Fibroblast of lung (primary cell): ENCODE results near the gene TBC1D30. TPM values are rescaled to one million over a fixed set of nuclear protein-coding genes. Genes with fewer than 3 reads are reported as not detected.

Experiments
- DNase-seq, 2 donors: peaks; one replicate each; pipeline versions ENCODE4 v3.0.0 to v3.0.0-alpha.2; 2010; ENCODE audit warnings: low read depth in 2 of 2
- H2AFZ ChIP-seq: 2 replicates; pipeline ENCODE4 v1.5.1; 2012; ENCODE audit warnings: low read length, control low read depth, inconsistent platforms
- H3K27ac ChIP-seq: 2 replicates; pipeline ENCODE4 v1.5.1; 2011; ENCODE audit warnings: low read length, control low read depth; ENCODE audit not compliant: insufficient read depth
- H3K27me3 ChIP-seq: 2 replicates; pipeline ENCODE4 v1.5.1; 2011; ENCODE audit warnings: mild to moderate bottlenecking, low read length; ENCODE audit not compliant: control insufficient read depth, insufficient read depth
- H3K36me3 ChIP-seq: 2 replicates; pipeline ENCODE4 v1.5.1; 2011; ENCODE audit warnings: low read length; ENCODE audit not compliant: control insufficient read depth, insufficient read depth
- H3K4me1 ChIP-seq: 2 replicates; pipeline ENCODE4 v1.5.1; 2011; ENCODE audit warnings: low read length; ENCODE audit not compliant: control insufficient read depth, insufficient read depth; ENCODE audit errors: extremely low read depth
- H3K4me2 ChIP-seq: 2 replicates; pipeline ENCODE4 v1.5.1; 2011; ENCODE audit warnings: low read length, control low read depth; ENCODE audit not compliant: insufficient read depth; ENCODE audit errors: extremely low read depth
- H3K4me3 ChIP-seq, 4 experiments: fragments of 200-600 bp in 1 of 4; sonication (generic) in 1 of 4; replicated peaks in 1 of 4; 2 replicates each; pipeline ENCODE4 v1.5.1; 2011 to 2016; ENCODE audit warnings: low read length in 4 of 4, low read depth in 3 of 4, mild to moderate bottlenecking in 3 of 4, control low read depth in 2 of 4, inconsistent platforms in 1 of 4, mixed read lengths in 1 of 4; ENCODE audit not compliant: insufficient read depth in 1 of 4; ENCODE audit errors: control extremely low read depth in 1 of 4
- H3K79me2 ChIP-seq: 2 replicates; pipeline ENCODE4 v1.5.1; 2012; ENCODE audit warnings: mild to moderate bottlenecking, low read length, inconsistent platforms; ENCODE audit not compliant: control insufficient read depth, insufficient read depth
- H3K9ac ChIP-seq: 2 replicates; pipeline ENCODE4 v1.5.1; 2011; ENCODE audit warnings: mild to moderate bottlenecking, low read length, control low read depth; ENCODE audit not compliant: insufficient read depth
- H3K9me3 ChIP-seq: 2 replicates; pipeline ENCODE4 v1.5.1; 2012; ENCODE audit warnings: low read depth, low read length; ENCODE audit not compliant: control insufficient read depth, insufficient read depth
- H4K20me1 ChIP-seq: 2 replicates; pipeline ENCODE4 v1.5.1; 2011; ENCODE audit warnings: low read length; ENCODE audit not compliant: control insufficient read depth, insufficient read depth; ENCODE audit errors: extremely low read depth
- EZH2 ChIP-seq: IDR thresholded peaks from 2 replicates; pipeline ENCODE4 v1.5.1; 2012; ENCODE audit warnings: low read length, control low read depth, mild to moderate bottlenecking; ENCODE audit errors: missing control alignments
- polyA plus RNA-seq, 2 donors: library from polyadenylated mRNA; depleted of rRNA in 1 of 2; stranded (reverse) in 1 of 2; unstranded in 1 of 2; fragments of >200 nt; gene quantifications; 2 replicates each; pipeline ENCODE4 v1.2.1, GENCODE V29; 2011 to 2012; ENCODE audit warnings: missing spikeins in 1 of 2
- total RNA-seq: library from RNA; depleted of rRNA; stranded (reverse); fragments of >200 nt; gene quantifications from 2 replicates; pipeline ENCODE4 v1.2.1, GENCODE V29; 2014
- TF ChIP-seq, protein P1 (sequence below), 2 donors: IDR thresholded peaks in 1 of 2; conservative IDR thresholded peaks in 1 of 2; 1 replicate in 1 of 2; 2 replicates in 1 of 2; pipeline ENCODE4 v1.5.1; 2011 to 2012; ENCODE audit warnings: low read length in 2 of 2, control low read depth in 1 of 2, inconsistent platforms in 1 of 2, low read depth in 1 of 2, mild to moderate bottlenecking in 1 of 2

TBC1D30 gene
- total and polyA plus RNA-seq, 2 donors (not counting 1 experiment from before 2014, with no cell fraction given), result 0.24 to 0.66 TPM

- Histone ChIP-seq H3K4me1 (no peaks in the 10 kb centered on the region), H3K9me3 (no peaks in the 10 kb centered on the region), H3K9ac (no peak overlapping the region), H4K20me1 (no peaks in the 10 kb centered on the region), H3K36me3 (no peaks in the 10 kb centered on the region), H3K4me2 (no peak overlapping the region), H3K27ac (no peak overlapping the region), H2AFZ (no peak overlapping the region), H3K27me3 (peaks cover 8% of the 10 kb centered on the region), H3K4me3 (no peak overlapping the region), H3K79me2 (no peaks in the 10 kb centered on the region)
- no peak for DNase-seq
- TF ChIP-seq EZH2, result no peak
- TF ChIP-seq, protein P1, sequence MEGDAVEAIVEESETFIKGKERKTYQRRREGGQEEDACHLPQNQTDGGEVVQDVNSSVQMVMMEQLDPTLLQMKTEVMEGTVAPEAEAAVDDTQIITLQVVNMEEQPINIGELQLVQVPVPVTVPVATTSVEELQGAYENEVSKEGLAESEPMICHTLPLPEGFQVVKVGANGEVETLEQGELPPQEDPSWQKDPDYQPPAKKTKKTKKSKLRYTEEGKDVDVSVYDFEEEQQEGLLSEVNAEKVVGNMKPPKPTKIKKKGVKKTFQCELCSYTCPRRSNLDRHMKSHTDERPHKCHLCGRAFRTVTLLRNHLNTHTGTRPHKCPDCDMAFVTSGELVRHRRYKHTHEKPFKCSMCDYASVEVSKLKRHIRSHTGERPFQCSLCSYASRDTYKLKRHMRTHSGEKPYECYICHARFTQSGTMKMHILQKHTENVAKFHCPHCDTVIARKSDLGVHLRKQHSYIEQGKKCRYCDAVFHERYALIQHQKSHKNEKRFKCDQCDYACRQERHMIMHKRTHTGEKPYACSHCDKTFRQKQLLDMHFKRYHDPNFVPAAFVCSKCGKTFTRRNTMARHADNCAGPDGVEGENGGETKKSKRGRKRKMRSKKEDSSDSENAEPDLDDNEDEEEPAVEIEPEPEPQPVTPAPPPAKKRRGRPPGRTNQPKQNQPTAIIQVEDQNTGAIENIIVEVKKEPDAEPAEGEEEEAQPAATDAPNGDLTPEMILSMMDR (conservative IDR thresholded peaks at IDR 0.05 in 1 of 2, IDR thresholded peaks at IDR 0.05 in 1 of 2; ENCODE audit: low read depth in 1 of 2, low read length in 2 of 2), result no peak
Observed at GRCh38 chr12:64884728-64885127, 60.3 kb downstream of the TBC1D30 start.

GRCh38 chr12:64889434-64890216, 65.2 kb downstream of the TBC1D30 start:
- H3K9me3 ChIP-seq, result no peaks in the 10 kb centered on the region
- no peak overlapping the region for H3K4me2 ChIP-seq
- no peaks in the 10 kb centered on the region for H3K36me3 ChIP-seq
- H2AFZ ChIP-seq, result no peak overlapping the region
- TF ChIP-seq, protein P1 (conservative IDR thresholded peaks at IDR 0.05 in 1 of 2, IDR thresholded peaks at IDR 0.05 in 1 of 2; ENCODE audit: low read depth in 1 of 2, low read length in 2 of 2), result no peak
- no peak for TF ChIP-seq EZH2
- no peak overlapping the region for H3K4me3 ChIP-seq
- H3K27me3 ChIP-seq, result peaks cover 7% of the 10 kb centered on the region
- peaks cover 7% of the 10 kb centered on the region for H3K4me1 ChIP-seq
- H3K79me2 ChIP-seq, result no peaks in the 10 kb centered on the region
- H3K9ac ChIP-seq, result no peak overlapping the region
- no peak overlapping the region for H3K27ac ChIP-seq
- no peaks in the 10 kb centered on the region for H4K20me1 ChIP-seq
- peak in 1 of 2 donors; percentile 2 for DNase-seq

DNA sequence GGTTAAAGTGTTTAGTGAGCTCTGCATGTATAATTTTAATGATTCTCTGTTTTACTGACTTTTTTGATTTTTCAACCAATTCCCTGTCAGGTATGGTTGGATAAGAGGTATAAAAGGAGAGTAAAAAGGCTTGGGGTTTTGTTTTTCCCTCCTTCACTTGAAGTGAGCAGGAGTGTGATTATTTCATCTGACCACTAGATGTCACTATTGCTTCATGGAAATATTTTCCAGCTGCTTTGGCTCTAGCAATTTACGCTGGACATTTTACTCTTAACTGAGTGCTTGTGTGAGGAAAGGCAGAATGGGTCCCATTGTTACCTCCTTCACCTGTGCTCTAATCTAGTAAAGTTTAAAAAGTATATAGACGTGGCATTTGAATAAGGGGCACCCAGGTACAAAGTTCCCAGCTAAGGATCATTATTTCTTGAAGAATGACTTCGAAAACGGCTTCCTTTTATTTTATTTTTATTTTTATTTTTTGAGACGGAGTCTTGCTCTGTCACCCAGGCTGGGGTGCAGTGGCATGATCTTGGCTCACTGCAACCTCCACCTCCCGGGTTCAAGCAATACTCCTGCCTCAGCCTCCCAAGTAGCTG, 66.5 kb downstream of the TBC1D30 start:
- Histone ChIP-seq H3K4me2 (no peak overlapping the region), H3K4me1 (peaks cover 13% of the 10 kb centered on the region), H2AFZ (no peak overlapping the region), H3K36me3 (no peaks in the 10 kb centered on the region), H3K27ac (no peak overlapping the region), H3K4me3 (no peak overlapping the region), H3K79me2 (no peaks in the 10 kb centered on the region), H3K27me3 (peaks cover 7% of the 10 kb centered on the region), H3K9me3 (no peaks in the 10 kb centered on the region), H3K9ac (no peak overlapping the region), H4K20me1 (no peaks in the 10 kb centered on the region)
- peak; percentile 40 to 77 for DNase-seq
- TF ChIP-seq, protein P1 (conservative IDR thresholded peaks at IDR 0.05 in 1 of 2, IDR thresholded peaks at IDR 0.05 in 1 of 2; ENCODE audit: low read depth in 1 of 2, low read length in 2 of 2), result peak; percentile 66 to 69
- TF ChIP-seq EZH2, result no peak
